RWPE1 (cell line): ENCODE measurements around the gene GRIA4.

Source experiments
- CTCF ChIA-PET: fragments of 350-600 bp; sonication (Branson Sonifier 250); formaldehyde crosslinking; extraction: SDS; loops from one replicate; lab custom pipeline; 2021; lab: Yijun Ruan, JAX
- POLR2A ChIA-PET: fragments of 400-600 bp; formaldehyde crosslinking; extraction: SDS; loops from one replicate; lab custom pipeline; 2020; ENCODE audit warnings: antibody characterized with exemption; ENCODE audit not compliant: low non-redundant PET; lab: Yijun Ruan, JAX
- DNase-seq: peaks from one replicate; pipeline ENCODE4 v3.0.0; 2012; ENCODE audit warnings: low spot score
- H3K27ac ChIP-seq: fragments of 450-650 bp; 2 replicates; pipeline ENCODE4 v1.5.1; 2017
- TF ChIP-seq, protein P1 (sequence below): fragments of 450-650 bp; conservative IDR thresholded peaks from 2 replicates; pipeline ENCODE4 v1.5.1; 2017; ENCODE audit warnings: low read depth, mild to moderate bottlenecking

Gene GRIA4

GRCh38 chr11:105642870-105643269 lies 33.0 kb downstream of the GRIA4 start:
- POLR2A ChIA-PET: no interaction called here
- no peak overlapping the region for H3K27ac ChIP-seq
- TF ChIP-seq, protein P1, sequence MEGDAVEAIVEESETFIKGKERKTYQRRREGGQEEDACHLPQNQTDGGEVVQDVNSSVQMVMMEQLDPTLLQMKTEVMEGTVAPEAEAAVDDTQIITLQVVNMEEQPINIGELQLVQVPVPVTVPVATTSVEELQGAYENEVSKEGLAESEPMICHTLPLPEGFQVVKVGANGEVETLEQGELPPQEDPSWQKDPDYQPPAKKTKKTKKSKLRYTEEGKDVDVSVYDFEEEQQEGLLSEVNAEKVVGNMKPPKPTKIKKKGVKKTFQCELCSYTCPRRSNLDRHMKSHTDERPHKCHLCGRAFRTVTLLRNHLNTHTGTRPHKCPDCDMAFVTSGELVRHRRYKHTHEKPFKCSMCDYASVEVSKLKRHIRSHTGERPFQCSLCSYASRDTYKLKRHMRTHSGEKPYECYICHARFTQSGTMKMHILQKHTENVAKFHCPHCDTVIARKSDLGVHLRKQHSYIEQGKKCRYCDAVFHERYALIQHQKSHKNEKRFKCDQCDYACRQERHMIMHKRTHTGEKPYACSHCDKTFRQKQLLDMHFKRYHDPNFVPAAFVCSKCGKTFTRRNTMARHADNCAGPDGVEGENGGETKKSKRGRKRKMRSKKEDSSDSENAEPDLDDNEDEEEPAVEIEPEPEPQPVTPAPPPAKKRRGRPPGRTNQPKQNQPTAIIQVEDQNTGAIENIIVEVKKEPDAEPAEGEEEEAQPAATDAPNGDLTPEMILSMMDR: no peak
- CTCF ChIA-PET: no interaction called here
- DNase-seq: no peak

DNA sequence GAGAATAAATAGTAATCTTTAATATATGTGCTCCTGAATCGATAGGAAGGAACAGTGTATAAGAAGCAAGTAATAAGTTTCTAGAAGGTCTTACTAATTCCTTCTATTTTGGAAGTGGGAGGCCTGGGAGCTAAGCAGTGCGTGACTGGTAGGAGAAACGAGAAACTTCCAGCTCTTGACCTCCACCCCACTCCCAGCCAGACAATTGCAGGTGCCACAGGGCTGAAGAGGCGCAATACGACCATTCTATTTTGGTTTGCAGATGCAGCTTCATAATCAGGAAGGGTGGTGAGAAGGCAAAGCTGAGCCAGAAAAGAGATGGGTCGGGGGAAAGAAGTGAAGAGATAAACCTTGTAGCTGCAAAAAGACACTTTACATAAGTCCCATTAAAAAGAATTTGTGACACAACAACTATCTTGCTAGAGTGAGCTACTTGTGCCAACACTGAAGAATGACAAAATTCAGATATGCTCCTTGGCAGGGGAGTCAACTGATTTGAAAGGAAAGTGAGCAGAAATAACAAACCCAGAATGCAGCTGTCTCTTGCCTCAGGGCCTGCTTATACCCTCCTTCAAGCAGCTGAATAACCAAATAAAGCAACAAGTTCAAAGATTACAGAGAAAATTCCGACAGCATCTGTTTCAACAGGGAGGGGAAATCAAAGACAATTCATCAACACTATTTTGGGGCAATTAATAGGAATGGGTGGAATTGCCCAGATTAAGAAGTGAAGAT lies 35.1 kb downstream of the GRIA4 start:
- POLR2A ChIA-PET: no interaction called here
- TF ChIP-seq, protein P1: no peak
- DNase-seq: no peak
- CTCF ChIA-PET: no interaction called here
- H3K27ac ChIP-seq: no peak overlapping the region

DNA sequence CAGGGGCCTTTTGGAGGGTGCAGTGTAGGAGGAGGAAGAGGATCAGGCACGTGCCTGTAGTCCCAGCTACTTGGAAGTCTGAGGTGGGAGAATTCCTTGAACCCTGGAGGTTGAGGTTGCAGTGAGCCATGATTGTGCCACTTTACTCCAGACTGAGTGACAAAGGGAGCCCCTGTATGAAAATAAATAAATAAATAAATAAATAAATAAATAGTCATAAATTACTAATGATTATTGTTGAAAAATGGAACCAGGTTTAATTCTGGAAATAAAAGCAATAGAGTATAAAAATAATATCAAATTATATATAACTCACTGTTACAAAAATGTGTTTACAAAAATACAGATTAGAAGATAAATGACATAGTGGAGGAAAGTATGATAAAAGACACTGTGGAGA lies 37.9 kb downstream of the GRIA4 start:
- CTCF ChIA-PET: no interaction called here

DNA sequence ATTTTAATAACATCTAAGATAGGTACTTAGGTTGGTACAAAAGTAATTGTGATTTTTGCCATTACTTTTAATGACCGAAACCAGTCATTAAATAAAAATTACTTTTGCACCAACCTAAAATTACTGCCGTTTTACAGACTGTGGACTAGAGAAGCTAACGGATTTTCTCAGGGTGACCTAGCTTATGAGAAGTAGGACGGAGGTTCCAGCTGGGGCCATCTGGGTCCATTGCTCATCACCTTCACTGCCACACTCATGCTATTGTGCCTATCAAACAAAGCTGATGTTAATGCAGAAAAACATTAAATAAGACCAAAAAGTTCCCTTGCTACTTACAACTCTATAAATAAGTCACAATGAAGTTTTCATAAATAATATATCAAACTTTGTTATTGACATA lies 38.9 kb downstream of the GRIA4 start:
- TF ChIP-seq, protein P1: no peak
- ChIA-PET CTCF (interaction anchor here (0.5 kb wide), 1 partner anchor 598 kb away, joined by 5 read pairs; no protein-coding TSS in a partner anchor), POLR2A (no interaction called here)
- DNase-seq: no peak
- H3K27ac ChIP-seq: no peak overlapping the region

More for the DNA sequence above, 37.9 kb downstream of the GRIA4 start:
- POLR2A ChIA-PET: no interaction called here
- DNase-seq: no peak
- TF ChIP-seq, protein P1: no peak
- H3K27ac ChIP-seq: no peak overlapping the region

DNA sequence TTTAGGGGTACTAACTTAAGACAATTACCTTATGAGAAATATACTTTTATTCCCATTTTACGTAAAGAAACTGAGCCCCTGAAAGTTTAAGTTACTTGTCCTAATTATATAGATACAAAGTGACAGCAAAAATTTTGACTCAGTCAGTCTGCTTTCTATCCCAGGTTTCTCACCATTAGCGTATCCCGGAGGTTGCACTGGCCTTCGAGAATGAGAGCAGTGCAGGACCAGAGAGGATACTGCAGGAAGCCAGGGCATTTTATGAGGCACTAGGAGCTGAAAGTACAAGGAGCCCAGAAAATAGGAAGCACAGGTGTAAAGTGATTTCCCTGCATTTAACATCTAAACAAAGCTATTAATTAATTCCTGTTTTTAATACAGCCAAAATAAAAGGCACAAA lies 55.4 kb downstream of the GRIA4 start:
- TF ChIP-seq, protein P1: no peak

DNA sequence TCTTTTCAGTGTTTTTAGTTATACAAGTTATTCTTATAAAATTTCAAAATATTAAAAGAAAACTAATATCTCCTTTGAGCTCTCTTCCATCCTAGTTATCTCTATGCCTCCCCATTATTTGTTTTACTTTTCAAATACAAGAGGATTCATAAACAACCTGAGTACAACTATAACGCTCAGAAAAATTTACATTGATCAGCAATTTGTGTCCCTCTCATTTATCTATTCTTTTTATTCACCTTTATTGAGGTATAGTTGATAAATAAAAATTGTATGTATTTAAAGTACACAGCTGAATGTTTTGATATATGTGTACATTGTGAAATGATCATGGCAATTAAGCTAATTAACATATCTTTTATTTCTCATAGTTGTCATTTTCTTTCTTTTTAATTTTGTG lies 57.6 kb downstream of the GRIA4 start:
- POLR2A ChIA-PET: no interaction called here
- DNase-seq: no peak
- CTCF ChIA-PET: interaction anchor here (0.7 kb wide), 1 partner anchor 444 kb away, joined by 3 read pairs; no protein-coding TSS in a partner anchor
- no peak overlapping the region for H3K27ac ChIP-seq
- TF ChIP-seq, protein P1: no peak

More for the DNA sequence above, 55.4 kb downstream of the GRIA4 start:
- CTCF ChIA-PET: no interaction called here
- no peak for DNase-seq
- POLR2A ChIA-PET: no interaction called here
- no peak overlapping the region for H3K27ac ChIP-seq
